H9 (cell line): ENCODE measurements around the gene TRAK1. TPM values are rescaled to one million over a fixed set of nuclear protein-coding genes. Genes with fewer than 3 reads are reported as not detected.

Source experiments
- DNase-seq: peaks from one replicate; pipeline ENCODE4 v3.0.0-alpha.2; 2017
- H2AFZ ChIP-seq: one replicate; pipeline ENCODE4 v1.6.1; 2013; ENCODE audit warnings: mild to moderate bottlenecking, low read length, control low read depth, moderate library complexity
- H2AK5ac ChIP-seq: 2 replicates; pipeline ENCODE4 v1.6.1; 2013; ENCODE audit warnings: low read length, control low read depth, mixed read lengths; ENCODE audit not compliant: insufficient read length
- H2BK120ac ChIP-seq: one replicate; pipeline ENCODE4 v1.6.1; 2013; ENCODE audit warnings: low read depth, mild to moderate bottlenecking, low read length, control low read depth, inconsistent platforms; ENCODE audit not compliant: poor library complexity, severe bottlenecking
- H2BK12ac ChIP-seq: 2 replicates; pipeline ENCODE4 v1.6.1; 2013; ENCODE audit warnings: low read length, control low read depth, mixed read lengths, low read depth; ENCODE audit not compliant: insufficient read length
- H2BK15ac ChIP-seq: 2 replicates; pipeline ENCODE4 v1.6.1; 2013; ENCODE audit warnings: low read depth, low read length, control low read depth
- H2BK20ac ChIP-seq: one replicate; pipeline ENCODE4 v1.6.1; 2013; ENCODE audit warnings: low read depth, mild to moderate bottlenecking, low read length, control low read depth, inconsistent platforms; ENCODE audit not compliant: poor library complexity, severe bottlenecking
- H2BK5ac ChIP-seq: 2 replicates; pipeline ENCODE4 v1.6.1; 2013; ENCODE audit warnings: low read length, control low read depth, mixed read lengths; ENCODE audit not compliant: insufficient read length
- H3K14ac ChIP-seq: 2 replicates; pipeline ENCODE4 v1.6.1; 2013; ENCODE audit warnings: low read length, control low read depth; ENCODE audit not compliant: insufficient read depth
- H3K18ac ChIP-seq: 2 replicates; pipeline ENCODE4 v1.6.1; 2013; ENCODE audit warnings: low read depth, mild to moderate bottlenecking, mixed read lengths, low read length, control low read depth; ENCODE audit not compliant: insufficient read length
- H3K23ac ChIP-seq: 2 replicates; pipeline ENCODE4 v1.6.1; 2013; ENCODE audit warnings: low read length, control low read depth, mixed read lengths, low read depth; ENCODE audit not compliant: insufficient read length
- H3K23me2 ChIP-seq: 2 replicates; pipeline ENCODE4 v1.6.1; 2013; ENCODE audit warnings: low read depth, mild to moderate bottlenecking, mixed read lengths, low read length, control low read depth; ENCODE audit not compliant: insufficient read length, poor library complexity, severe bottlenecking
- H3K27ac ChIP-seq: 2 replicates; pipeline ENCODE4 v1.5.1; 2013; ENCODE audit warnings: low read length, control low read depth, mixed read lengths, low read depth; ENCODE audit not compliant: insufficient read length
- H3K27me3 ChIP-seq: 2 replicates; pipeline ENCODE4 v1.6.1; 2013; ENCODE audit warnings: low read length, control low read depth, inconsistent platforms; ENCODE audit not compliant: insufficient read depth
- H3K4ac ChIP-seq: 2 replicates; pipeline ENCODE4 v1.6.1; 2013; ENCODE audit warnings: low read depth, mild to moderate bottlenecking, control low read depth, inconsistent platforms, low read length, moderate library complexity
- H3K4me1 ChIP-seq: 2 replicates; pipeline ENCODE4 v1.6.1; 2013; ENCODE audit warnings: low read length, control low read depth, inconsistent platforms; ENCODE audit not compliant: insufficient read depth
- H3K4me2 ChIP-seq: 2 replicates; pipeline ENCODE4 v1.6.1; 2013; ENCODE audit warnings: low read length, control low read depth, mixed read lengths; ENCODE audit not compliant: insufficient read length, insufficient read depth
- H3K56ac ChIP-seq: 2 replicates; pipeline ENCODE4 v1.6.1; 2013; ENCODE audit warnings: low read depth, mild to moderate bottlenecking, mixed read lengths, low read length, control low read depth; ENCODE audit not compliant: insufficient read length
- H3K79me1 ChIP-seq: 2 replicates; pipeline ENCODE4 v1.6.1; 2013; ENCODE audit warnings: low read depth, mild to moderate bottlenecking, moderate library complexity, low read length, control low read depth, inconsistent platforms; ENCODE audit not compliant: insufficient read depth, poor library complexity, severe bottlenecking
- H3K79me2 ChIP-seq: 2 replicates; pipeline ENCODE4 v1.6.1; 2013; ENCODE audit warnings: low read length, control low read depth, inconsistent platforms; ENCODE audit not compliant: insufficient read depth
- H3K9ac ChIP-seq: 2 replicates; pipeline ENCODE4 v1.6.1; 2013; ENCODE audit warnings: low read length, control low read depth, mixed read lengths; ENCODE audit not compliant: insufficient read length; ENCODE audit errors: extremely low read depth
- H3K9me3 ChIP-seq: one replicate; pipeline ENCODE4 v1.6.1; 2013; ENCODE audit warnings: low read depth, low read length, inconsistent platforms; ENCODE audit not compliant: control insufficient read depth
- H3T11ph ChIP-seq: one replicate; pipeline ENCODE4 v1.6.1; 2013; ENCODE audit warnings: mild to moderate bottlenecking, low read length, control low read depth, inconsistent platforms
- H4K20me1 ChIP-seq: one replicate; pipeline ENCODE4 v1.6.1; 2013; ENCODE audit not compliant: control insufficient read depth, insufficient read length, insufficient read depth
- H4K5ac ChIP-seq: 2 replicates; pipeline ENCODE4 v1.6.1; 2013; ENCODE audit warnings: low read depth, mild to moderate bottlenecking, mixed read lengths, low read length, control low read depth; ENCODE audit not compliant: insufficient read length
- H4K8ac ChIP-seq: replicated peaks from 2 replicates; pipeline ENCODE4 v1.6.1; 2013; ENCODE audit warnings: low read length, control low read depth, mixed read lengths, low read depth; ENCODE audit not compliant: insufficient read length
- H4K91ac ChIP-seq: 2 replicates; pipeline ENCODE4 v1.6.1; 2013; ENCODE audit warnings: low read depth, mild to moderate bottlenecking, moderate library complexity, mixed read lengths, low read length, control low read depth; ENCODE audit not compliant: insufficient read length
- H3K27ac Mint-ChIP-seq, 3 experiments: 2 replicates in 2 of 3; 3 replicates in 1 of 3; pipeline ENCODE4 v1.8.0; 2020 to 2021; ENCODE audit warnings: mixed read lengths in 3 of 3, mild to moderate bottlenecking in 1 of 3, moderate library complexity in 1 of 3
- H3K27me3 Mint-ChIP-seq: 2 replicates; pipeline ENCODE4 v1.8.0; 2021; ENCODE audit warnings: low read depth, mild to moderate bottlenecking, moderate library complexity, mixed read lengths
- H3K36me3 Mint-ChIP-seq, 3 experiments: 2 replicates in 2 of 3; 3 replicates in 1 of 3; pipeline ENCODE4 v1.8.0; 2020 to 2021; ENCODE audit warnings: low read depth in 3 of 3, mixed read lengths in 3 of 3; ENCODE audit not compliant: insufficient read depth in 1 of 3
- H3K4me1 Mint-ChIP-seq, 2 experiments: 2 replicates each; pipeline ENCODE4 v1.8.0; 2020; ENCODE audit warnings: mixed read lengths in 2 of 2
- H3K4me3 Mint-ChIP-seq, 2 experiments: 2 replicates in 1 of 2; 3 replicates in 1 of 2; pipeline ENCODE4 v1.8.0; 2020 to 2021; ENCODE audit warnings: mild to moderate bottlenecking in 2 of 2, mixed read lengths in 2 of 2, moderate library complexity in 1 of 2
- H3K9me3 Mint-ChIP-seq, 2 experiments: 2 replicates in 1 of 2; 3 replicates in 1 of 2; pipeline ENCODE4 v1.8.0; 2020; ENCODE audit warnings: mild to moderate bottlenecking in 2 of 2, mixed read lengths in 2 of 2, moderate library complexity in 1 of 2
- WGBS: extraction: QIAGEN DNeasy Blood & Tissue Kit; methylation state at CpG from one replicate; pipeline ENCODE4 v1.1.7; 2013; ENCODE audit warnings: missing lambda C conversion rate, low lambda C conversion rate, mixed read lengths; ENCODE audit not compliant: insufficient read length; ENCODE audit errors: extremely low coverage; 5-methylcytosine and 5-hydroxymethylcytosine counted together
- total RNA-seq: library from RNA; stranded (reverse); gene quantifications from 2 replicates; pipeline ENCODE4 v1.2.1, GENCODE V29; 2021
- TF ChIP-seq, protein P1 (sequence below): fragments of 200-600 bp; sonication (generic); conservative IDR thresholded peaks from 3 replicates; pipeline ENCODE4 v1.8.0; 2021; ENCODE audit warnings: antibody characterized with exemption, mild to moderate bottlenecking

The TRAK1 gene
- total RNA-seq, 1 experiment from 2014 or later, result 34.2 TPM

DNA sequence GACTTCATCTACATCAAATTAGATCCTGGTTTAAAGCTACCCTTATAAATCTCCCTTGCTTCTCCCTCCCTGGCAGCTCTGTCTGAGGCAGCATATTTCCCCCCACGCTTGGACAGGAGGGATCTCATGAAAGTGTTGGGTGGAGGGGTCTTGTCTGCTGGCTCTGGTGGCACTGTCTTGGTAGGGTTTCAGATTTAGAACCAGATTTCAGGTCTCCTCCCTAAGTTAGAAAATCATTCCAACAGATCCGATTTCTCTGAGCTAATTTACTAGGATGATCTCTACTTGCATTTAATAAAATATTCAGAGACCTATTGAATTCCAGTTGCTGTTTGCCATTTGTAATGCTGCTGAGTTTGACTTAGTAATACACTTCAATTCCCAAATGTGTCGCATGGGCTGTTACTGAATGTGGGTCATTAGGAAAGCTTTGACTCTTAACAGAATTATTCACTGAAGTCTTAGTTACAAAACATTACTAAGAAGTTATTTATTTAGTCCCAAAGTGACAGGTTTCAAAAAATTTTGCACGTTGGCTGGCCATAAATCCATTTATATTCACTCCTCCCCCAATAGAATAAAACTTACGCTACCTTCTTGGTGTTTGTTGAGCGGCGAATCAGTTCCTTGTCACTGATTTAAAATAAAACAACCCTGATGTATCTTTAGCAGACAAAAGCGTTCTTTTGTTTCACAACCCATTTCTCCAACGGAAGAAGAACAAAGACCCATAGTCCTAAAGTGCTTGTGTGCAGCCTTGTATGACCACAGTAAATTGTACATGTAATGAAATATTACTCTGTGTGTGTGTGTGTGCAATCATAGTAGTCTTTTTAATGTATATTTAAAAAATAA is 84.5 kb downstream of the TRAK1 start:
- peak overlapping the region in 2 of 3 experiments; percentile 9 to 80; a peak in 3 of 7 replicates for H3K27ac Mint-ChIP-seq
- no peaks in the 10 kb centered on the region for H3K27me3 Mint-ChIP-seq
- TF ChIP-seq, protein P1, sequence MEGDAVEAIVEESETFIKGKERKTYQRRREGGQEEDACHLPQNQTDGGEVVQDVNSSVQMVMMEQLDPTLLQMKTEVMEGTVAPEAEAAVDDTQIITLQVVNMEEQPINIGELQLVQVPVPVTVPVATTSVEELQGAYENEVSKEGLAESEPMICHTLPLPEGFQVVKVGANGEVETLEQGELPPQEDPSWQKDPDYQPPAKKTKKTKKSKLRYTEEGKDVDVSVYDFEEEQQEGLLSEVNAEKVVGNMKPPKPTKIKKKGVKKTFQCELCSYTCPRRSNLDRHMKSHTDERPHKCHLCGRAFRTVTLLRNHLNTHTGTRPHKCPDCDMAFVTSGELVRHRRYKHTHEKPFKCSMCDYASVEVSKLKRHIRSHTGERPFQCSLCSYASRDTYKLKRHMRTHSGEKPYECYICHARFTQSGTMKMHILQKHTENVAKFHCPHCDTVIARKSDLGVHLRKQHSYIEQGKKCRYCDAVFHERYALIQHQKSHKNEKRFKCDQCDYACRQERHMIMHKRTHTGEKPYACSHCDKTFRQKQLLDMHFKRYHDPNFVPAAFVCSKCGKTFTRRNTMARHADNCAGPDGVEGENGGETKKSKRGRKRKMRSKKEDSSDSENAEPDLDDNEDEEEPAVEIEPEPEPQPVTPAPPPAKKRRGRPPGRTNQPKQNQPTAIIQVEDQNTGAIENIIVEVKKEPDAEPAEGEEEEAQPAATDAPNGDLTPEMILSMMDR, result no peak
- DNase-seq, result no peak
- no peaks in the 10 kb centered on the region for H4K20me1 ChIP-seq
- no peak overlapping the region for H3K14ac ChIP-seq
- no peak overlapping the region for H2AK5ac ChIP-seq
- no peak overlapping the region for H4K8ac ChIP-seq
- no peak overlapping the region for H3K9ac ChIP-seq
- no peak overlapping the region for H3K23ac ChIP-seq
- H2BK120ac ChIP-seq, result no peak overlapping the region
- no CpG with 5 or more reads among the region's 9 CpGs for WGBS
- H2BK12ac ChIP-seq, result no peak overlapping the region
- no peak overlapping the region for H3K4ac ChIP-seq
- H3K4me1 ChIP-seq, result peaks cover 6% of the 10 kb centered on the region; the same call in 1 of the 2 replicates
- H3K9me3 Mint-ChIP-seq, result no peaks in the 10 kb centered on the region
- no peak overlapping the region for H3T11ph ChIP-seq
- peaks cover 0 to 7% (median 0%) of the 10 kb centered on the region in 3 experiments; a peak in 2 of 7 replicates for H3K36me3 Mint-ChIP-seq
- no peak overlapping the region for H3K4me2 ChIP-seq
- H2AFZ ChIP-seq, result no peak overlapping the region
- H4K91ac ChIP-seq, result no peak overlapping the region
- H3K27ac ChIP-seq, result no peak overlapping the region
- no peak overlapping the region for H2BK20ac ChIP-seq
- no peak overlapping the region for H2BK5ac ChIP-seq
- no peaks in the 10 kb centered on the region for H3K23me2 ChIP-seq
- 0 out of 2 replicates have a peak, but pooled peaks cover 2% of the 10 kb centered on the region for H3K79me2 ChIP-seq
- H3K56ac ChIP-seq, result no peak overlapping the region
- H3K9me3 ChIP-seq, result no peaks in the 10 kb centered on the region
- no peaks in the 10 kb centered on the region for H3K27me3 ChIP-seq
- no peak overlapping the region for H4K5ac ChIP-seq
- no peaks in the 10 kb centered on the region for H3K79me1 ChIP-seq
- no peak overlapping the region for H2BK15ac ChIP-seq
- no peak overlapping the region for H3K18ac ChIP-seq
- H3K4me1 Mint-ChIP-seq, result peaks cover 11 to 15% of the 10 kb centered on the region in 2 experiments
- no peak overlapping the region for H3K4me3 Mint-ChIP-seq
